WTC11 (cell line): ENCODE data around the gene STRADA. TPM values are rescaled to one million over a fixed set of nuclear protein-coding genes. Genes with fewer than 3 reads are reported as not detected.

ENCODE experiments used
- ATAC-seq: fragments of 200-7000 bp; cut with Tn5 transposase; 2 replicates; pipeline ENCODE4 v1.10.0; 2021; ENCODE audit warnings: mild to moderate bottlenecking, moderate library complexity
- CTCF ChIA-PET: fragments of 300-600 bp; sonication (Branson Sonifier 250); formaldehyde crosslinking; loops from one replicate; lab custom pipeline; 2021; ENCODE audit warnings: antibody characterized with exemption; lab: Charles Lee
- POLR2A ChIA-PET: fragments of 350-600 bp; sonication (Branson Sonifier 250); formaldehyde crosslinking; loops from one replicate; lab custom pipeline; 2021; ENCODE audit warnings: antibody characterized with exemption; lab: Charles Lee
- DNase-seq: peaks from one replicate; pipeline ENCODE4 v3.0.0; 2021; ENCODE audit warnings: low spot score
- H3K27ac Mint-ChIP-seq: 2 replicates; pipeline ENCODE4 v1.8.0; 2021; ENCODE audit warnings: mixed read lengths
- H3K27me3 Mint-ChIP-seq: 2 replicates; pipeline ENCODE4 v1.8.0; 2021; ENCODE audit warnings: low read depth, mild to moderate bottlenecking, moderate library complexity, mixed read lengths
- H3K36me3 Mint-ChIP-seq: 2 replicates; pipeline ENCODE4 v1.8.0; 2021; ENCODE audit warnings: mixed read lengths
- H3K4me1 Mint-ChIP-seq: 2 replicates; pipeline ENCODE4 v1.8.0; 2022; ENCODE audit warnings: mixed read lengths
- H3K4me3 Mint-ChIP-seq: 2 replicates; pipeline ENCODE4 v1.8.0; 2021; ENCODE audit warnings: mild to moderate bottlenecking, moderate library complexity, mixed read lengths
- H3K9me3 Mint-ChIP-seq: 2 replicates; pipeline ENCODE4 v1.8.0; 2021; ENCODE audit warnings: mixed read lengths
- AR ChIP-seq: fragments of 250-450 bp; sonication (Bioruptor Pico); IDR thresholded peaks from 2 replicates; pipeline ENCODE4 v1.9.0; 2021; ENCODE audit warnings: mild to moderate bottlenecking
- ATF1 ChIP-seq: sonication (generic); formaldehyde crosslinking; IDR thresholded peaks from 2 replicates; pipeline ENCODE4 v1.8.1; 2023; ENCODE audit warnings: mild to moderate bottlenecking, moderate library complexity, missing genetic modification reagents
- ESRRA ChIP-seq: sonication (generic); formaldehyde crosslinking; IDR thresholded peaks from 2 replicates; pipeline ENCODE4 v1.8.1; 2022; ENCODE audit warnings: mild to moderate bottlenecking, missing genetic modification reagents, borderline replicate concordance
- FOXP4 ChIP-seq: sonication (generic); formaldehyde crosslinking; IDR thresholded peaks from 2 replicates; pipeline ENCODE4 v1.8.0; 2022; ENCODE audit warnings: mild to moderate bottlenecking, missing genetic modification reagents
- GRHL2 ChIP-seq: fragments of 250-450 bp; sonication (Bioruptor Pico); IDR thresholded peaks from 2 replicates; pipeline ENCODE4 v1.8.0; 2022; ENCODE audit warnings: mild to moderate bottlenecking, moderate library complexity; ENCODE audit not compliant: insufficient replicate concordance, severe bottlenecking
- HMGXB4 ChIP-seq: sonication (generic); formaldehyde crosslinking; IDR thresholded peaks from 2 replicates; pipeline ENCODE4 v1.8.1; 2023; ENCODE audit warnings: mild to moderate bottlenecking, moderate library complexity, missing genetic modification reagents
- NR2C2 ChIP-seq: sonication (generic); formaldehyde crosslinking; IDR thresholded peaks from 2 replicates; pipeline ENCODE4 v1.8.0; 2022; ENCODE audit warnings: mild to moderate bottlenecking, missing genetic modification reagents
- PRRX2 ChIP-seq: fragments of 250-450 bp; sonication (Bioruptor Pico); IDR thresholded peaks from 2 replicates; pipeline ENCODE4 v1.8.0; 2021; ENCODE audit warnings: mild to moderate bottlenecking
- USF1 ChIP-seq: sonication (generic); formaldehyde crosslinking; IDR thresholded peaks from 2 replicates; pipeline ENCODE4 v1.8.0; 2022; ENCODE audit warnings: mild to moderate bottlenecking, missing genetic modification reagents
- ZBTB43 ChIP-seq: sonication (generic); formaldehyde crosslinking; IDR thresholded peaks from 2 replicates; pipeline ENCODE4 v1.8.1; 2023; ENCODE audit warnings: mild to moderate bottlenecking, missing genetic modification reagents
- ZNF219 ChIP-seq: sonication (generic); formaldehyde crosslinking; IDR thresholded peaks from 2 replicates; pipeline ENCODE4 v1.8.0; 2023; ENCODE audit warnings: missing genetic modification reagents, mild to moderate bottlenecking, borderline replicate concordance
- total RNA-seq: library from RNA; stranded (reverse); gene quantifications from 3 replicates; pipeline ENCODE4 v1.2.3, GENCODE V29; 2021
- TF ChIP-seq, protein P1 (sequence below): sonication (generic); formaldehyde crosslinking; IDR thresholded peaks from 2 replicates; pipeline ENCODE4 v1.8.0; 2023; ENCODE audit warnings: missing genetic modification reagents, mild to moderate bottlenecking, borderline replicate concordance
- TF ChIP-seq, protein P2 (sequence below): sonication (generic); formaldehyde crosslinking; IDR thresholded peaks from 2 replicates; pipeline ENCODE4 v1.8.1; 2022; ENCODE audit warnings: low read depth, mild to moderate bottlenecking, moderate library complexity, missing genetic modification reagents, borderline replicate concordance

The STRADA gene
- total RNA-seq, 1 experiment from 2014 or later: 36.6 TPM

DNA sequence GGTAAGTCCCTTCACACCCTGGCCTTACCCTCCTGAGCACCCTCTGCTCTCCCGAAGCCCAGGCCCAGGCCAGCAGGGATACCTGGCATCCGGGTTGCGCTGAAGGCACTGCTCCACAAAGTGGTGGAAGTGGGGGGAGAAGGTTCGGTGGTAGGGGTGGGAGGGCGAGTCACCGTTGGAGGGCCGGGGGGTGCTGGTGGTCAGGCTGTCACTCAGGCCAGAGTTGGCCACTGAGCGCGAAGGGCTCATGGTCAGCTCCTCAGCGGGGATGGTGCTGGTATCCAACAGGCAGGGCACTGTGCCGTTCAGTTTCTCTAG lies 37.4 kb downstream of the STRADA start:
- ATAC-seq (no peak), DNase-seq (no peak)
- TF ChIP-seq NR2C2: no peak
- TF ChIP-seq ATF1 (CRISPR knock-in tag): no peak
- TF ChIP-seq AR (CRISPR knock-in tag): no peak
- TF ChIP-seq, protein P1, sequence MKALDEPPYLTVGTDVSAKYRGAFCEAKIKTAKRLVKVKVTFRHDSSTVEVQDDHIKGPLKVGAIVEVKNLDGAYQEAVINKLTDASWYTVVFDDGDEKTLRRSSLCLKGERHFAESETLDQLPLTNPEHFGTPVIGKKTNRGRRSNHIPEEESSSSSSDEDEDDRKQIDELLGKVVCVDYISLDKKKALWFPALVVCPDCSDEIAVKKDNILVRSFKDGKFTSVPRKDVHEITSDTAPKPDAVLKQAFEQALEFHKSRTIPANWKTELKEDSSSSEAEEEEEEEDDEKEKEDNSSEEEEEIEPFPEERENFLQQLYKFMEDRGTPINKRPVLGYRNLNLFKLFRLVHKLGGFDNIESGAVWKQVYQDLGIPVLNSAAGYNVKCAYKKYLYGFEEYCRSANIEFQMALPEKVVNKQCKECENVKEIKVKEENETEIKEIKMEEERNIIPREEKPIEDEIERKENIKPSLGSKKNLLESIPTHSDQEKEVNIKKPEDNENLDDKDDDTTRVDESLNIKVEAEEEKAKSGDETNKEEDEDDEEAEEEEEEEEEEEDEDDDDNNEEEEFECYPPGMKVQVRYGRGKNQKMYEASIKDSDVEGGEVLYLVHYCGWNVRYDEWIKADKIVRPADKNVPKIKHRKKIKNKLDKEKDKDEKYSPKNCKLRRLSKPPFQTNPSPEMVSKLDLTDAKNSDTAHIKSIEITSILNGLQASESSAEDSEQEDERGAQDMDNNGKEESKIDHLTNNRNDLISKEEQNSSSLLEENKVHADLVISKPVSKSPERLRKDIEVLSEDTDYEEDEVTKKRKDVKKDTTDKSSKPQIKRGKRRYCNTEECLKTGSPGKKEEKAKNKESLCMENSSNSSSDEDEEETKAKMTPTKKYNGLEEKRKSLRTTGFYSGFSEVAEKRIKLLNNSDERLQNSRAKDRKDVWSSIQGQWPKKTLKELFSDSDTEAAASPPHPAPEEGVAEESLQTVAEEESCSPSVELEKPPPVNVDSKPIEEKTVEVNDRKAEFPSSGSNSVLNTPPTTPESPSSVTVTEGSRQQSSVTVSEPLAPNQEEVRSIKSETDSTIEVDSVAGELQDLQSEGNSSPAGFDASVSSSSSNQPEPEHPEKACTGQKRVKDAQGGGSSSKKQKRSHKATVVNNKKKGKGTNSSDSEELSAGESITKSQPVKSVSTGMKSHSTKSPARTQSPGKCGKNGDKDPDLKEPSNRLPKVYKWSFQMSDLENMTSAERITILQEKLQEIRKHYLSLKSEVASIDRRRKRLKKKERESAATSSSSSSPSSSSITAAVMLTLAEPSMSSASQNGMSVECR (CRISPR knock-in tag): no peak
- TF ChIP-seq GRHL2 (CRISPR knock-in tag): no peak
- no peak for TF ChIP-seq HMGXB4
- no peak for TF ChIP-seq ZBTB43 (CRISPR knock-in tag)
- no peak for TF ChIP-seq ESRRA
- TF ChIP-seq PRRX2: no peak
- TF ChIP-seq ZNF219 (CRISPR knock-in tag): no peak
- TF ChIP-seq, protein P2, sequence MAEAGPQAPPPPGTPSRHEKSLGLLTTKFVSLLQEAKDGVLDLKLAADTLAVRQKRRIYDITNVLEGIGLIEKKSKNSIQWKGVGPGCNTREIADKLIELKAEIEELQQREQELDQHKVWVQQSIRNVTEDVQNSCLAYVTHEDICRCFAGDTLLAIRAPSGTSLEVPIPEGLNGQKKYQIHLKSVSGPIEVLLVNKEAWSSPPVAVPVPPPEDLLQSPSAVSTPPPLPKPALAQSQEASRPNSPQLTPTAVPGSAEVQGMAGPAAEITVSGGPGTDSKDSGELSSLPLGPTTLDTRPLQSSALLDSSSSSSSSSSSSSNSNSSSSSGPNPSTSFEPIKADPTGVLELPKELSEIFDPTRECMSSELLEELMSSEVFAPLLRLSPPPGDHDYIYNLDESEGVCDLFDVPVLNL: no peak
- no peak for TF ChIP-seq USF1 (CRISPR knock-in tag)
- TF ChIP-seq FOXP4: no peak
- Mint-ChIP-seq H3K27me3 (peaks cover 6% of the 10 kb centered on the region; the same call in 1 of the 2 replicates), H3K9me3 (no peaks in the 10 kb centered on the region), H3K36me3 (peaks cover 25% of the 10 kb centered on the region), H3K27ac (no peak overlapping the region), H3K4me1 (peaks cover 21% of the 10 kb centered on the region), H3K4me3 (no peak overlapping the region)
- CTCF ChIA-PET: no interaction called here
- POLR2A ChIA-PET: no interaction called here
